OCI-LY7 (cell line): ENCODE data around the gene PTPA. TPM values are rescaled to one million over a fixed set of nuclear protein-coding genes. Genes with fewer than 3 reads are reported as not detected.

Experiments used
- BruUV-seq: library from RNA; stranded (reverse); fragments of 400-500 nt; replicated peaks from 2 replicates; lab custom pipeline; 2021; lab: Mats Ljungman, UMichigan
- CTCF ChIA-PET: fragments of 300-600 bp; sonication (Branson Sonifier 250); formaldehyde crosslinking; loops from one replicate; lab custom pipeline; 2022; ENCODE audit warnings: antibody characterized with exemption; ENCODE audit not compliant: unreplicated experiment; lab: Charles Lee
- POLR2A ChIA-PET: fragments of 300-600 bp; sonication (Branson Sonifier 250); formaldehyde crosslinking; loops from one replicate; lab custom pipeline; 2022; ENCODE audit warnings: antibody characterized with exemption; lab: Charles Lee
- DNase-seq: peaks from one replicate; pipeline ENCODE4 v3.0.0-alpha.2; 2015; ENCODE audit warnings: low spot score
- H2AFZ ChIP-seq: fragments of 200-600 bp; sonication (generic), shearing (Covaris generic); 2 replicates; pipeline ENCODE4 v1.6.1; 2014; ENCODE audit warnings: mild to moderate bottlenecking, antibody characterized with exemption, low read length, moderate library complexity
- H3K27ac ChIP-seq: fragments of 200-600 bp; sonication (generic); 2 replicates; pipeline ENCODE4 v1.5.1; 2014; ENCODE audit warnings: mixed run types, low read depth, mild to moderate bottlenecking, moderate library complexity, low read length, inconsistent platforms; ENCODE audit not compliant: poor library complexity, severe bottlenecking
- H3K36me3 ChIP-seq: fragments of 200-600 bp; sonication (generic); 2 replicates; pipeline ENCODE4 v1.6.1; 2014; ENCODE audit warnings: mild to moderate bottlenecking, antibody characterized with exemption, low read length, moderate library complexity, mixed read lengths; ENCODE audit not compliant: insufficient read depth
- H3K4me1 ChIP-seq: fragments of 200-600 bp; sonication (generic); 2 replicates; pipeline ENCODE4 v1.5.1; 2014; ENCODE audit warnings: mild to moderate bottlenecking, low read length; ENCODE audit not compliant: insufficient read depth, poor library complexity, severe bottlenecking
- H3K4me2 ChIP-seq: fragments of 200-600 bp; sonication (generic); 2 replicates; pipeline ENCODE4 v1.6.1; 2014; ENCODE audit warnings: mild to moderate bottlenecking, low read length
- H3K4me3 ChIP-seq: fragments of 200-600 bp; sonication (generic); 2 replicates; pipeline ENCODE4 v1.5.1; 2014; ENCODE audit warnings: mild to moderate bottlenecking, low read depth, low read length; ENCODE audit not compliant: poor library complexity, severe bottlenecking
- H3K79me2 ChIP-seq: fragments of 200-600 bp; sonication (generic); 2 replicates; pipeline ENCODE4 v1.6.1; 2016; ENCODE audit warnings: low read depth, mild to moderate bottlenecking, low read length, moderate library complexity, mixed read lengths; ENCODE audit not compliant: insufficient read depth
- H3K9me2 ChIP-seq: fragments of 200-600 bp; sonication (generic); 2 replicates; pipeline ENCODE4 v1.6.1; 2016; ENCODE audit warnings: mild to moderate bottlenecking, low read length, mixed read lengths; ENCODE audit not compliant: insufficient read depth
- H3K9me3 ChIP-seq: fragments of 200-600 bp; sonication (generic); 2 replicates; pipeline ENCODE4 v1.6.1; 2014; ENCODE audit warnings: mild to moderate bottlenecking, mixed run types, low read length, mixed read lengths
- H4K20me1 ChIP-seq: fragments of 200-600 bp; sonication (generic); 2 replicates; pipeline ENCODE4 v1.6.1; 2014; ENCODE audit warnings: mild to moderate bottlenecking, antibody characterized with exemption, low read length, moderate library complexity, mixed read lengths; ENCODE audit not compliant: insufficient read depth
- EZH2phosphoT487 ChIP-seq: fragments of 200-600 bp; sonication (generic); IDR thresholded peaks from 2 replicates; pipeline ENCODE4 v1.6.1; 2018; ENCODE audit warnings: low read depth, borderline replicate concordance, mild to moderate bottlenecking, mixed run types, antibody characterized with exemption, low read length, moderate library complexity, mixed read lengths
- intact Hi-C: fragments of 100-400 bp; cut with micrococcal nuclease; formaldehyde crosslinking; loops from one replicate; pipeline ENCODE4 v1.10.0; 2022; ENCODE audit not compliant: unreplicated experiment
- total RNA-seq, 2 experiments: library from RNA; depleted of rRNA in 1 of 2; stranded (reverse); fragments of >200 nt in 1 of 2; shearing (Covaris generic) in 1 of 2; gene quantifications; 2 replicates each; pipeline ENCODE4 v1.2.3, GENCODE V29; 2014 to 2022
- TF ChIP-seq, protein P1 (sequence below): fragments of 200-600 bp; sonication (generic); conservative IDR thresholded peaks from 2 replicates; pipeline ENCODE4 v1.5.1; 2014; ENCODE audit warnings: mild to moderate bottlenecking, antibody characterized with exemption, low read length, moderate library complexity, mixed read lengths

Gene PTPA
- total RNA-seq, 2 experiments from 2014 or later = 106 to 111 TPM

DNA sequence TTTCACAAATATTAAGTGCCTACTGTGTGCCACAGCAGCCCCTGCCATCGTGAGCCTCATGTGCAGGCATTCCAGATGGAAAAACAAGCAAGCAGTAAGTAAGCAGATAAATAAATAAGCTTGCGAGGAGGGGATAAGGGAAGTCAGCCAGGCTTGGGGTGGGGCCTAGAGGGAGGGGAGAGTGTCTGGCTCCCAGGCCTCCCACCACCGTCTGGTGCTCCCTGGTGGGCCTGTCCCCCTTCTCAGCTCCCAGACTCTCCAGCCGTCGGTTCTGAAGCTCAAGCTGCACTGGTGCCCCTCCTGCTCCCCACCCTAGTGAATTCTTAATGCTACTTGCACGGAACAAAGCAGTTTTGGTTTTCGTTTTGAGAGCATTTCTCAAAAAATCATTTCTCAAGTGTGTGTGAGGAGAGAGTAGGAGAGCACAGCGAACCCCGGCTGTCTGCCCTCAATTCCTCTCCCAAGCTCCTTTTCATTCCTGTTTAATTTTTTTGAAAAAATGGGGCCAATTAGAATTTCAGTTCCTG, 73.4 kb downstream of the PTPA start:
- Histone ChIP-seq H3K9me2 (no peaks in the 10 kb centered on the region), H3K4me3 (no peak overlapping the region), H3K27ac (no peak overlapping the region), H4K20me1 (no peaks in the 10 kb centered on the region), H3K36me3 (no peaks in the 10 kb centered on the region), H3K4me2 (no peak overlapping the region), H3K9me3 (peaks cover 8% of the 10 kb centered on the region; the same call in 1 of the 2 replicates), H3K79me2 (no peaks in the 10 kb centered on the region), H3K4me1 (no peaks in the 10 kb centered on the region), H2AFZ (no peak overlapping the region)
- intact Hi-C loops = no loop called here
- BruUV-seq = no TSS peak
- POLR2A ChIA-PET = interaction anchor here (1.0 kb wide), 1 partner anchor 41 kb away, joined by 3 read pairs; no protein-coding TSS in a partner anchor
- no peak for DNase-seq
- CTCF ChIA-PET = interaction anchor here (1.1 kb wide), 1 partner anchor 10 kb away, joined by 3 read pairs; no protein-coding TSS in a partner anchor
- TF ChIP-seq, protein P1, sequence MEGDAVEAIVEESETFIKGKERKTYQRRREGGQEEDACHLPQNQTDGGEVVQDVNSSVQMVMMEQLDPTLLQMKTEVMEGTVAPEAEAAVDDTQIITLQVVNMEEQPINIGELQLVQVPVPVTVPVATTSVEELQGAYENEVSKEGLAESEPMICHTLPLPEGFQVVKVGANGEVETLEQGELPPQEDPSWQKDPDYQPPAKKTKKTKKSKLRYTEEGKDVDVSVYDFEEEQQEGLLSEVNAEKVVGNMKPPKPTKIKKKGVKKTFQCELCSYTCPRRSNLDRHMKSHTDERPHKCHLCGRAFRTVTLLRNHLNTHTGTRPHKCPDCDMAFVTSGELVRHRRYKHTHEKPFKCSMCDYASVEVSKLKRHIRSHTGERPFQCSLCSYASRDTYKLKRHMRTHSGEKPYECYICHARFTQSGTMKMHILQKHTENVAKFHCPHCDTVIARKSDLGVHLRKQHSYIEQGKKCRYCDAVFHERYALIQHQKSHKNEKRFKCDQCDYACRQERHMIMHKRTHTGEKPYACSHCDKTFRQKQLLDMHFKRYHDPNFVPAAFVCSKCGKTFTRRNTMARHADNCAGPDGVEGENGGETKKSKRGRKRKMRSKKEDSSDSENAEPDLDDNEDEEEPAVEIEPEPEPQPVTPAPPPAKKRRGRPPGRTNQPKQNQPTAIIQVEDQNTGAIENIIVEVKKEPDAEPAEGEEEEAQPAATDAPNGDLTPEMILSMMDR = no peak
- TF ChIP-seq EZH2phosphoT487 = no peak

DNA sequence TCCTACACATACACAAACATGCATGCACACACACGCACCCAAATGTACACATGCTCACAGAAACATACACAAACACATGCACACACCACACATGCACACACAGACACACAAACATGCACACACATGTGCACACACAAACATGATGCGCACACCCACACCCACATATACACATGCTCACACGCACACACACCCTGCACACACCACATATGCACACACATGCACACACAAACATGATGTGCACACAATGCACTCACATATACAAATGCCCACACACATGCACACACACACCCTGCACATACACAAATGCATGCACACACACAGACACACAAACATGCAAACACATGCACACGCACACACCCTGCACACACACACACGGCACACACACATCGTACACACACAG, 74.2 kb downstream of the PTPA start:
- CTCF ChIA-PET = no interaction called here
- BruUV-seq = no TSS peak
- no peaks in the 10 kb centered on the region for H3K79me2 ChIP-seq
- no peak overlapping the region for H3K4me3 ChIP-seq
- POLR2A ChIA-PET = no interaction called here
- H3K27ac ChIP-seq = no peak overlapping the region
- H2AFZ ChIP-seq = no peak overlapping the region
- no peaks in the 10 kb centered on the region for H3K9me2 ChIP-seq
- no peak overlapping the region for H3K4me2 ChIP-seq
- no peaks in the 10 kb centered on the region for H3K4me1 ChIP-seq
- intact Hi-C loops = no loop called here
- no peak for TF ChIP-seq EZH2phosphoT487
- no peak for DNase-seq
- H3K36me3 ChIP-seq = no peaks in the 10 kb centered on the region
- H3K9me3 ChIP-seq = peaks cover 8% of the 10 kb centered on the region; the same call in 1 of the 2 replicates
- no peaks in the 10 kb centered on the region for H4K20me1 ChIP-seq

DNA sequence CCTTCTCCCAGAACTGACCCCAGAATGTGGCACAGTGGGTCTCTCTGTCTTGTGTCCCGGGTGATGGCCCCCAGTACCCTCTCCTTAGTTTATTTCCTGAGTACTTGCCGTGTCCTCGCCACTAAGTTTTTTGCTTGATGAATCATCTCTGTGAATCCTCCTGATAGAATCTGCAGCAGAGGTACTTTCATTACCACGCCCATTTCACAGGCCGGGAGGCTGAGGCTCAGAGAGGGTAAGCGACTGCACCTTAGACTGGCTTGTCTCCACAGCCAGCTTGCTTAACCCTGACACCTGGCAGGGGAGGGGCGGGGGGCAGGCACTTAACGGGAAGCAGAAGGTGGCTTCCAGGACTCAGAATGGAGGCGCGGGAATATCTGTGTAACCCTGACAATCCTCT, 74.8 kb downstream of the PTPA start:
- Histone ChIP-seq H3K4me1 (no peaks in the 10 kb centered on the region), H4K20me1 (no peaks in the 10 kb centered on the region), H3K4me3 (no peak overlapping the region), H3K27ac (no peak overlapping the region), H3K79me2 (no peaks in the 10 kb centered on the region), H3K9me3 (peaks cover 8% of the 10 kb centered on the region; the same call in 1 of the 2 replicates), H2AFZ (no peak overlapping the region), H3K9me2 (no peaks in the 10 kb centered on the region), H3K4me2 (no peak overlapping the region), H3K36me3 (no peaks in the 10 kb centered on the region)
- POLR2A ChIA-PET = no interaction called here
- TF ChIP-seq, protein P1 = no peak
- TF ChIP-seq EZH2phosphoT487 = no peak
- no TSS peak for BruUV-seq
- intact Hi-C loops = no loop called here
- no peak for DNase-seq
- CTCF ChIA-PET = no interaction called here
